ENCODE results near the gene EXOC1L.

EXOC1L gene

DNA sequence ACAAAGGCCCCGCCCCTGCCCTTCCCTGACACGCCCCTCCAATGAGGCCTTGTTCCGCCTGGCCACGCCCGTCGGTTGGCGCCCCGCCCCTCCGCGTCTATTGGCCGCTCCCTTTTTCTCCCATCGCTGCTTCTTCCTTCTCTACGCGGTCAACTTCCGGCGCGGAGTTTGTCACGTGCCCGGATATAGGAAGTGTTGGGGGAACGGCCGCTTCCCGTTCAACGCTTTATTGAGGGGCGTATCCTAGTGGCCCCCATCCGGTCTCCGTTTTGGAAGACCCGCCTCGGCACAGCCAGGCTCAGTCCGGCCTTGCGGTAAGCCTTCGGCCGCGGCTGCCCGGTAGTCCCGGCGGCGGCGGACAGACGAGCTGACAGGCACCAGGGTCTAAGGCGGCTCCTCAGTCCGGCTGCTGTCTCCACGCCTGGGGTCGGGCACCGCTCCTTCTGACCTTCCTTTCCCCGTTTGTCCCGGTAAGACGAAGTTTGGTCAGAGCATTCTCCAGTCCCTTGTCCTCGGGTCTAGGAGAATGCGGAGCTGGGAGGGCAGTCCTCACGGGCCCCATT is 34.0 kb downstream of the EXOC1L start, which contains the start of gene EXOC1 (continued):
- TF ChIP-seq, protein P1, sequence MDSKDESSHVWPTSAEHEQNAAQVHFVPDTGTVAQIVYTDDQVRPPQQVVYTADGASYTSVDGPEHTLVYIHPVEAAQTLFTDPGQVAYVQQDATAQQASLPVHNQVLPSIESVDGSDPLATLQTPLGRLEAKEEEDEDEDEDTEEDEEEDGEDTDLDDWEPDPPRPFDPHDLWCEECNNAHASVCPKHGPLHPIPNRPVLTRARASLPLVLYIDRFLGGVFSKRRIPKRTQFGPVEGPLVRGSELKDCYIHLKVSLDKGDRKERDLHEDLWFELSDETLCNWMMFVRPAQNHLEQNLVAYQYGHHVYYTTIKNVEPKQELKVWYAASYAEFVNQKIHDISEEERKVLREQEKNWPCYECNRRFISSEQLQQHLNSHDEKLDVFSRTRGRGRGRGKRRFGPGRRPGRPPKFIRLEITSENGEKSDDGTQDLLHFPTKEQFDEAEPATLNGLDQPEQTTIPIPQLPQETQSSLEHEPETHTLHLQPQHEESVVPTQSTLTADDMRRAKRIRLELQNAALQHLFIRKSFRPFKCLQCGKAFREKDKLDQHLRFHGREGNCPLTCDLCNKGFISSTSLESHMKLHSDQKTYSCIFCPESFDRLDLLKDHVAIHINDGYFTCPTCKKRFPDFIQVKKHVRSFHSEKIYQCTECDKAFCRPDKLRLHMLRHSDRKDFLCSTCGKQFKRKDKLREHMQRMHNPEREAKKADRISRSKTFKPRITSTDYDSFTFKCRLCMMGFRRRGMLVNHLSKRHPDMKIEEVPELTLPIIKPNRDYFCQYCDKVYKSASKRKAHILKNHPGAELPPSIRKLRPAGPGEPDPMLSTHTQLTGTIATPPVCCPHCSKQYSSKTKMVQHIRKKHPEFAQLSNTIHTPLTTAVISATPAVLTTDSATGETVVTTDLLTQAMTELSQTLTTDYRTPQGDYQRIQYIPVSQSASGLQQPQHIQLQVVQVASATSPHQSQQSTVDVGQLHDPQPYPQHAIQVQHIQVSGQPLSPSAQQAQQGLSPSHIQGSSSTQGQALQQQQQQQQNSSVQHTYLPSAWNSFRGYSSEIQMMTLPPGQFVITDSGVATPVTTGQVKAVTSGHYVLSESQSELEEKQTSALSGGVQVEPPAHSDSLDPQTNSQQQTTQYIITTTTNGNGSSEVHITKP (tag by site-specific recombination; IDR thresholded peaks at IDR 0.05), result peak; percentile 74
- TF ChIP-seq ZNF513 (tag by site-specific recombination; IDR thresholded peaks at IDR 0.05) (no peak), ZNF324 (tag by site-specific recombination; IDR thresholded peaks at IDR 0.05) (no peak), ZBTB17 (tag by site-specific recombination; IDR thresholded peaks at IDR 0.05) (peak; percentile 72), ZNF600 (tag by site-specific recombination; IDR thresholded peaks at IDR 0.05) (peak; percentile 36; the same call in 1 of the 2 replicates), ZNF843 (tag by site-specific recombination; IDR thresholded peaks at IDR 0.05) (no peak), ZNF280D (tag by site-specific recombination; IDR thresholded peaks at IDR 0.05) (no peak), SP2 (tag by site-specific recombination; IDR thresholded peaks at IDR 0.05) (peak; percentile 94), ZXDB (tag by site-specific recombination; IDR thresholded peaks at IDR 0.05) (0 out of 2 replicates have a peak, but pooled peaks have one; percentile 37), ZNF302 (tag by site-specific recombination; IDR thresholded peaks at IDR 0.05; ENCODE audit: low read depth) (no peak), ZNF341 (tag by site-specific recombination; IDR thresholded peaks at IDR 0.05; ENCODE audit: low read depth) (peak; percentile 71), ZNF654 (tag by site-specific recombination; IDR thresholded peaks at IDR 0.05; ENCODE audit: low read depth) (no peak), ZNF776 (tag by site-specific recombination; IDR thresholded peaks at IDR 0.05; ENCODE audit: borderline replicate concordance) (no peak), ZNF223 (tag by site-specific recombination; IDR thresholded peaks at IDR 0.05) (no peak), ZFP69B (tag by site-specific recombination; IDR thresholded peaks at IDR 0.05) (peak; percentile 20; the same call in 1 of the 2 replicates), ZNF610 (tag by site-specific recombination; IDR thresholded peaks at IDR 0.05; ENCODE audit: borderline replicate concordance) (peak; percentile 80; the same call in 1 of the 2 replicates), ZNF571 (tag by site-specific recombination; IDR thresholded peaks at IDR 0.05) (no peak), SP3 (tag by site-specific recombination; IDR thresholded peaks at IDR 0.05) (peak; percentile 92), ZNF785 (tag by site-specific recombination; IDR thresholded peaks at IDR 0.05) (no peak), ZNF555 (tag by site-specific recombination; conservative IDR thresholded peaks at IDR 0.05) (no peak), KLF8 (tag by site-specific recombination; IDR thresholded peaks at IDR 0.05) (peak; percentile 93), ZNF366 (tag by site-specific recombination; conservative IDR thresholded peaks at IDR 0.05) (peak; percentile 86), ZNF518A (tag by site-specific recombination; conservative IDR thresholded peaks at IDR 0.05; ENCODE audit: low read depth) (peak; percentile 99), ZNF174 (tag by site-specific recombination; IDR thresholded peaks at IDR 0.05) (no peak), ZEB2 (tag by site-specific recombination; IDR thresholded peaks at IDR 0.05) (no peak)
